PC-9 (cell line): ENCODE measurements around the gene MAML3. TPM values are rescaled to one million over a fixed set of nuclear protein-coding genes. Genes with fewer than 3 reads are reported as not detected.

Source experiments
- BruUV-seq: library from RNA; stranded (reverse); fragments of 400-500 nt; replicated peaks from 2 replicates; lab custom pipeline; 2021; lab: Mats Ljungman, UMichigan
- CTCF ChIA-PET: fragments of 300-600 bp; sonication (Branson Sonifier 250); formaldehyde crosslinking; loops from one replicate; lab custom pipeline; 2022; ENCODE audit warnings: antibody characterized with exemption; lab: Charles Lee
- POLR2A ChIA-PET: fragments of 300-600 bp; sonication (Branson Sonifier 250); formaldehyde crosslinking; loops from one replicate; lab custom pipeline; 2022; ENCODE audit warnings: antibody characterized with exemption; ENCODE audit not compliant: unreplicated experiment; lab: Charles Lee
- DNase-seq, 2 experiments: peaks; one replicate each; pipeline versions ENCODE4 v3.0.0 to v3.0.0-alpha.2; 2015 to 2022; ENCODE audit warnings: mixed read lengths in 1 of 2
- H2AFZ ChIP-seq: fragments of 200-600 bp; sonication (generic); 2 replicates; pipeline ENCODE4 v1.8.1; 2017; ENCODE audit warnings: antibody characterized with exemption
- H3F3A ChIP-seq: fragments of 200-600 bp; sonication (generic); 2 replicates; pipeline ENCODE4 v1.8.1; 2017; ENCODE audit warnings: antibody characterized with exemption, mild to moderate bottlenecking, low read depth; ENCODE audit not compliant: insufficient read depth
- H3K27ac ChIP-seq: fragments of 200-600 bp; sonication (generic); 2 replicates; pipeline ENCODE4 v1.6.1; 2016; ENCODE audit warnings: mixed run types
- H3K27me3 ChIP-seq: fragments of 200-600 bp; sonication (generic); 2 replicates; pipeline ENCODE4 v1.6.1; 2016; ENCODE audit warnings: low read depth, mixed run types; ENCODE audit not compliant: insufficient read depth
- H3K36me3 ChIP-seq: fragments of 200-600 bp; sonication (generic); 2 replicates; pipeline ENCODE4 v1.6.1; 2016; ENCODE audit warnings: low read depth, mixed run types
- H3K4me1 ChIP-seq: fragments of 200-600 bp; sonication (generic); replicated peaks from 2 replicates; pipeline ENCODE4 v1.6.1; 2016; ENCODE audit warnings: mixed run types; ENCODE audit not compliant: insufficient read depth
- H3K4me2 ChIP-seq: fragments of 200-600 bp; sonication (generic); 2 replicates; pipeline ENCODE4 v1.6.1; 2017; ENCODE audit warnings: mixed run types
- H3K4me3 ChIP-seq: fragments of 200-600 bp; sonication (generic); 2 replicates; pipeline ENCODE4 v1.6.1; 2016; ENCODE audit warnings: mixed run types
- H3K79me2 ChIP-seq: fragments of 200-600 bp; sonication (generic); 2 replicates; pipeline ENCODE4 v1.6.1; 2017; ENCODE audit warnings: low read depth, mixed run types
- H3K9me2 ChIP-seq: fragments of 200-600 bp; sonication (generic); 2 replicates; pipeline ENCODE4 v1.8.1; 2017; ENCODE audit warnings: mild to moderate bottlenecking; ENCODE audit not compliant: insufficient read depth
- H3K9me3 ChIP-seq: fragments of 200-600 bp; sonication (generic); 2 replicates; pipeline ENCODE4 v1.8.1; 2016; ENCODE audit warnings: low read depth; ENCODE audit not compliant: insufficient read depth
- H4K20me1 ChIP-seq: fragments of 200-600 bp; sonication (generic); 2 replicates; pipeline ENCODE4 v1.8.1; 2017; ENCODE audit not compliant: insufficient read depth
- CTCF ChIP-seq: fragments of 200-600 bp; sonication (generic); conservative IDR thresholded peaks from 2 replicates; pipeline ENCODE4 v1.6.1; 2017; ENCODE audit warnings: mixed run types, antibody characterized with exemption, mild to moderate bottlenecking, moderate library complexity
- EZH2 ChIP-seq: fragments of 200-600 bp; sonication (generic); IDR thresholded peaks from 2 replicates; pipeline ENCODE4 v1.8.0; 2017; ENCODE audit warnings: antibody characterized with exemption, low read depth
- intact Hi-C: fragments of 100-400 bp; cut with micrococcal nuclease; formaldehyde crosslinking; loops from one replicate; pipeline ENCODE4 v1.10.0; 2022; ENCODE audit not compliant: unreplicated experiment
- total RNA-seq: library from RNA; stranded (reverse); gene quantifications from 2 replicates; pipeline ENCODE4 v1.2.3, GENCODE V29; 2021

The MAML3 gene
- total RNA-seq, 1 experiment from 2014 or later, result 15.2 TPM

GRCh38 chr4:139973015-139973414, 181.0 kb downstream of the MAML3 start:
- Histone ChIP-seq H3K36me3 (no peaks in the 10 kb centered on the region), H3K4me3 (no peak overlapping the region), H3K4me2 (no peak overlapping the region), H3F3A (peaks cover 13% of the 10 kb centered on the region; the same call in 1 of the 2 replicates), H4K20me1 (no peaks in the 10 kb centered on the region), H3K27me3 (no peaks in the 10 kb centered on the region), H2AFZ (no peak overlapping the region), H3K4me1 (peaks cover 41% of the 10 kb centered on the region), H3K79me2 (0 out of 2 replicates have a peak, but pooled peaks cover 7% of the 10 kb centered on the region), H3K9me2 (no peaks in the 10 kb centered on the region), H3K9me3 (no peaks in the 10 kb centered on the region), H3K27ac (peak overlapping the region; percentile 38)
- no TSS peak for BruUV-seq
- TF ChIP-seq EZH2, result no peak
- no peak for TF ChIP-seq CTCF
- ChIA-PET POLR2A (interaction anchor here (0.7 kb wide), 1 partner anchor 589 kb away, joined by 4 read pairs; no protein-coding TSS in a partner anchor), CTCF (no interaction called here)
- intact Hi-C loops, result no loop called here
- DNase-seq, result no peak

- no peaks in the 10 kb centered on the region for H3K36me3 ChIP-seq
- H2AFZ ChIP-seq, result no peak overlapping the region
- POLR2A ChIA-PET, result no interaction called here
- CTCF ChIA-PET, result no interaction called here
- no peak overlapping the region for H3K4me3 ChIP-seq
- H3K27ac ChIP-seq, result no peak overlapping the region
- DNase-seq, result no peak
- intact Hi-C loops, result no loop called here
- peaks cover 40% of the 10 kb centered on the region for H3K4me1 ChIP-seq
- H3K4me2 ChIP-seq, result no peak overlapping the region
- H3K27me3 ChIP-seq, result no peaks in the 10 kb centered on the region
- 0 out of 2 replicates have a peak, but pooled peaks cover 7% of the 10 kb centered on the region for H3K79me2 ChIP-seq
- no peaks in the 10 kb centered on the region for H4K20me1 ChIP-seq
- H3K9me3 ChIP-seq, result no peaks in the 10 kb centered on the region
- no TSS peak for BruUV-seq
- TF ChIP-seq EZH2, result no peak
- peaks cover 13% of the 10 kb centered on the region; the same call in 1 of the 2 replicates for H3F3A ChIP-seq
- H3K9me2 ChIP-seq, result no peaks in the 10 kb centered on the region
Observed at GRCh38 chr4:139972305-139972704, 181.7 kb downstream of the MAML3 start.

GRCh38 chr4:139971111-139971510, 182.9 kb downstream of the MAML3 start:
- Histone ChIP-seq H3K9me3 (no peaks in the 10 kb centered on the region), H3K4me1 (peaks cover 28% of the 10 kb centered on the region), H3K27ac (no peak overlapping the region), H3K27me3 (no peaks in the 10 kb centered on the region), H3F3A (peaks cover 6% of the 10 kb centered on the region; the same call in 1 of the 2 replicates), H4K20me1 (no peaks in the 10 kb centered on the region), H3K79me2 (0 out of 2 replicates have a peak, but pooled peaks cover 7% of the 10 kb centered on the region), H3K9me2 (no peaks in the 10 kb centered on the region), H3K36me3 (no peaks in the 10 kb centered on the region), H2AFZ (no peak overlapping the region), H3K4me2 (no peak overlapping the region), H3K4me3 (no peak overlapping the region)
- CTCF ChIA-PET, result interaction anchor here (0.6 kb wide), 1 partner anchor 243 kb away, joined by 4 read pairs; no protein-coding TSS in a partner anchor
- no peak for DNase-seq
- BruUV-seq, result no TSS peak
- intact Hi-C loops, result no loop called here
- POLR2A ChIA-PET, result no interaction called here
- no peak for TF ChIP-seq EZH2
- no peak for TF ChIP-seq CTCF
